Stimulated activated naive CD8-positive, alpha-beta T cell treated with anti-CD3 and anti-CD28 coated beads, Interleukin-15, Interleukin-2, amounts not matched to agents 100 U/mL and 50 U/mL, for 24 hours (primary cell): Measurements from ENCODE around the gene NEDD9.
A peak's percentile ranks its signal among the peaks of the same experiment; 100 is the strongest.

Experiments used
- ATAC-seq: fragments of 150-1000 bp; cut with Tn5 transposase; one replicate; pipeline ENCODE4 v1.10.0; 2021
- DNase-seq: peaks from one replicate; pipeline ENCODE4 v3.0.0; 2021

The NEDD9 gene

DNA sequence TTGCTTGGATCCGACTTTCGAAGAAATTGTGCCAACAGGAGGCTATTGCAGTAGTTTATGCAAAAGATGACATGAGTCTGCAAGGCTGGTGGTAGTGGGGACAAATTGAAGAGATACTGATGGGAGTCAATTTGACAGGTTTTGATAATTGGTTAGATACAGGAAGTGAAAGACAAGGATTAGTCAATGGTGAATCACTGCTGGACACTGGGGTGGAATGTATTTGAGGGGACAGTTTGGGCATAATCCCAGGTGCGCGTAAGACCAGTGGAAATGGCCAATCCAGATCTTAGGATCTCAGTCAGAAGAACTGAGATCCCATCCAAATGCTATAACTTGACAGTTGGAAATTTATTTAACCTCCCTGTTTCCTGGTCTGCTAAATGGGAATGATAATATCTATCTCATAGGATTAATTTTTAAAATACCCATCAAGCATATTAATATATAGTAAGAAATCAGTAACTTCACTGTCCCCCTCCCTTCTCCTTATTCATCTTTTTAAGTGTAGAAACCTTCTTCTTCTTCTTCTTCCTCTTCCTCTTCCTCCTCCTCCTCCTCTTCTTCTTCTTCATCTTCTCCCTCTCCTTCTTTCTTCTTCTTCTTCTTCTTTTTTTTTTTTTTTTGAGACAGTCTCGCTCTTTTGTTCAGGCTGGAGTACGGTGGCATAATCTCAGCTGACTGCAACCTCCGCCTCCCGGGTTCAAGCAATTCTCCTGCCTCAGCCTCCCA, 90.0 kb downstream of the NEDD9 start:
- DNase-seq (no peak), ATAC-seq (no peak)

DNA sequence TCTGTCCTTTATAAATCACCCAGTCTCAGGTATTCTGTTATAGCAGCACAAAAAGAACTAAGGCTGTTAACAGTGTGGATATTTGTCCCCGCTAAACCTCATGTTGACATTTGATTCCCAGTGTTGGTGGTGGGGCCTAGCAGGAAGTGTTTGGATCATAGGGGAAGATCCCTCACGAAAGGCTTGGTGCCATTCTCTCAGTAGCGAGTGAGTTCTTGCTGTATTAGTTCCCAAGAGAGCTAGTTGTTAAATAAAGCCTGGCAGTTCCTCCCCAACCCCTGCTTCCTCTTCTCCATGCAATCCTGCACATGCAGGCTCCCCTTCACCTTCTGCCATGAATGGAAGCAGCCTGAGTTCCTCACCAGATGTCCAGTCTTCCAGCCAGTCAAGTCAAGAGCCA, 91.2 kb downstream of the NEDD9 start:
- DNase-seq (no peak), ATAC-seq (no peak)

DNA sequence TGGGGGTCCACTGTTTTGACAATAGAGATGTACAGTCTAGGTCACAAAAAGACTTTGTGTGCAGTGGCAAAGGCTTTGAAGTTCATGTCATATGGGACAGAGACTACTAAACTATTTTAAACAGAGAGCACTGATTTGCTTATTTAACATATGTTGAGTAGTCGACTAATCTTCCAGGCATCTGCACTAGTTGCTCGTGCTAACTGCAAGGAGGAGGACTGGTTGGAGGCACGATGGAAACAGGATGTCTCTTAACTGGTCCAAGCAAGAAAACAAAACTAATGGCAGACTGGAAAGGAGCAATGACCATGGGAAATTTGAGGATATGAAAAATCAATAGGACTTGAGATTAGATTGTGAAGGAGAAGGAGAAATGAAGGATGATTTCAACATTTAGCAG, 92.4 kb downstream of the NEDD9 start:
- no peak for DNase-seq
- ATAC-seq: no peak

DNA sequence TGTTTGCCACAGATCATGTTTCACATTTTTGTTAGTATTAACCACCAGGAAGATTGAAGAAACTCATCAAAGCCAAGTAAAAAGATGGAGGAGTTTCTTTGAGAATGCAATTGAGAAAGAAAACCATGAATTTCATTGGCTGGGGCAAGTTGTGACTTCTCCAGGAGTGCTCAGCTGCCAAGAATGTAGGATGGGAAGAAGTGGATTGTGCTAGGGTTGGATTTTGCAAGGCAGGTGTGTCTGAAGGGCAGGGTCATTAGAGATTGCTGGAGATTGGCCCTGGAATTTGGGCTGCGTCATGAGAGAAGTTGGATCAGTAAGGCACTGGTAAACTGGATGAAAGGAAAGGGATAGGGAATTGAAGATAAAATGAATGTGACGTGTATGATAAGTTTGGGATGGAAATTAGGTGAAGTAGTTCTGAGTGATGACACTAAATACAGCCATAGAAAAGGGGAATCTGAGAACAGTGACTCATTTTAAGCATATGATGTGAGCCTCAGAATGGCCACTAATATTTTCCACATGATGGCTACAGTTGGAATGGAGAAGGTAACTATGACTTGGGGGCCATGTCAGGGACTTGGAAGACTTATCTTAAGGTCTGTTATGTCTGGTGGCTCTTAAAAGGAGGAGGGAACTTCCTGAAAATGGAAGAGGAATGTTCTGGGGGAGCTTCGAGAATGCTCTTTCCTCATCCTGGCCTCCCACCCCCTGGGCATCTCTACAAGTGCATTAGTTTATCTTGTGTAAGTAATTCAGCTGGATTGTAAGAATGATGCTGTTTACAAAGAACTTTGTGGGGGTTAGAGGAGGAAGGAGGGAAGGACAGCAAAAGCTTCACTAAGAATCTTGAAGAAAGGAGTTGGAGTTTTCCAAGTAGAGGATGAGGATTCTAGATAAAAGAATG, 93.2 kb downstream of the NEDD9 start:
- no peak for DNase-seq
- ATAC-seq: peak; percentile 94

DNA sequence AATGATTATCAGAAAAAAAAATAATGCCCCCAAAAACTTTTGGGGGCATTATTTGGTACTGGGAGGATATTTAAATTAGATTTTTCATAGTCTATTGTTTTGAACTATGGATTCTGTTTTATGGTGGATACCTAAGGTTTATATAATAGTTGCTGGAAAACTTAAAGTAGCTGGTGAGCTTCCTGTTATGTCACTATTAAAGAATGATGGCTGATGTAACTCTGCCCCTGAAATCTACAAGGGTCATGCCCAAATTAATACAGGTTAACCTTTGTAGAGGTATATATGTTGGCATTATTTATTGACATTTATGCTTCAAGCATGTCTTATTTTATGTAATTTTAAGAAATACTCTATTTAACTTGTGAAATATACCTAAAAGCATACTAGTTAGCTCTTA, 95.7 kb downstream of the NEDD9 start:
- ATAC-seq (no peak), DNase-seq (no peak)
